Heart left ventricle (tissue), 13 donors: ENCODE results near the gene CLCNKA.

ENCODE experiments used
- POLR2A ChIP-seq, 2 donors: fragments of 450-650 bp; IDR thresholded peaks; one replicate each; pipeline ENCODE4 v1.6.1; 2017; ENCODE audit warnings: antibody characterized with exemption in 2 of 2, mild to moderate bottlenecking in 2 of 2, moderate library complexity in 2 of 2
- TF ChIP-seq, protein P1 (sequence below), 12 donors: fragments of 200-600 bp; sonication (generic) in 4 of 12; IDR thresholded peaks; one replicate each; pipeline versions ENCODE4 v1.5.0 to v1.8.0; 2018 to 2022; ENCODE audit warnings: antibody characterized with exemption in 12 of 12, mild to moderate bottlenecking in 5 of 12
- donor health status: ischemic (EF 13 %, LVEDD 7.1; RV severe dilation, severe dysfunction).
- donor health status: DM: no; HTN: yes; CAD: no.
- donor health status: DM: no; HTN: no; CAD: no.
- donor health status: ischemic (EF 25% LVEDD 6.9; RV normal size, moderate dysfunction).
- donor health status: ischemic (EF 25% LVEDD 5.7; RV mildly dilated, moderate dysfunction).
- donor health status: ischemic (EF 35%, LVEDD 5.7; RV mildly dilated, moderate dysfunction).
- donor health status: nonischemic (EF 11% LVEDD 7.7; RV severe dilation, severe dysfunction).
- donor health status: DM: yes; HTN: yes; CAD: no.
- donor health status: PGD.
- donor health status: ischemic (EF 29% LVEDD 5.4; RV normal size, mild dysfunction).
- donor health status: nonischemic (EF 23%, LVEDD 6.1; RV moderate dilation, normal function).

DNA sequence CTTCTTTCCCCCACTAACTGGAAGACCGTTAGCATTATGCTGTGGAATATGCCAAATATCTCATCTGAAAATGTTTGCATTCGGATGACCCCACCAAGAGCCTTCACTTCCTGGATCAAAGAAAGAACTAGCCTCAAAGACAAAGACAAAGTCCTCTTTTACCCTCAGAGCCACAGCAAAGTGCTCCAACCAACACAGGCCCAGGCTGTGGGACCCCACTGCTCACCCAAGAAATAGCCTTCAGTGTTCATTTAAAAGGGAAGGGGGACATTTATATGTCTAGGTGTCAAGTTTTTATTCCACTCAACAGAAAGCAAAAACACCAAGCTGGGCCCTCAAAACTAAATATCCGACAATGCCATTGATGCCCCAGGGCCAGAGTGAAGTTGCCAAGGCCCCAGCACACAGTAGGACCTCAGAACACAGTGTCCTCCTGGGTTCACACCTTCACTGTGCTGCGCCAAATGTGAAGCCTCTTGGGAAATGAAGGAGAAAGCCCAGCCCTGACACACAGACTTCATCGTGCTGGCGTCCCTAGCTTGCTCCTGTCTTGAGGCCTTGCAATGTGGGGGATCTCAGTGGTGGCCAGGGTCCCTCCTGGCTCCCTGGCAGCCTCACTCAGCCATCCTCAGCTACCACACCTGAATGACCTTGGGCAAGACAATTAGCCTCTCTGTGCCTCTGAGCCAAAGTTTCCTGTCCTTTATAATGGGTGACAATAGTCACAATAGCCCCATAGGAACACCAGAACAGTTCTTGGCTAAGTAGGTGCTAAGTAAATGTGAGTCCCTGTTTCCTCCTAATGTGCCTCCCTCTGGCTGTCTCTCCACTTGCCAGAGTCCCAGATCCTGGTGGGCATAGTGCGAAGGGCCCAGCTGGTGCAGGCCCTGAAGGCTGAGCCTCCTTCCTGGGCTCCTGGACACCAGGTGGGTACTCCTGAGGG is 33.0 kb downstream of the CLCNKA start:
- TF ChIP-seq, protein P1, sequence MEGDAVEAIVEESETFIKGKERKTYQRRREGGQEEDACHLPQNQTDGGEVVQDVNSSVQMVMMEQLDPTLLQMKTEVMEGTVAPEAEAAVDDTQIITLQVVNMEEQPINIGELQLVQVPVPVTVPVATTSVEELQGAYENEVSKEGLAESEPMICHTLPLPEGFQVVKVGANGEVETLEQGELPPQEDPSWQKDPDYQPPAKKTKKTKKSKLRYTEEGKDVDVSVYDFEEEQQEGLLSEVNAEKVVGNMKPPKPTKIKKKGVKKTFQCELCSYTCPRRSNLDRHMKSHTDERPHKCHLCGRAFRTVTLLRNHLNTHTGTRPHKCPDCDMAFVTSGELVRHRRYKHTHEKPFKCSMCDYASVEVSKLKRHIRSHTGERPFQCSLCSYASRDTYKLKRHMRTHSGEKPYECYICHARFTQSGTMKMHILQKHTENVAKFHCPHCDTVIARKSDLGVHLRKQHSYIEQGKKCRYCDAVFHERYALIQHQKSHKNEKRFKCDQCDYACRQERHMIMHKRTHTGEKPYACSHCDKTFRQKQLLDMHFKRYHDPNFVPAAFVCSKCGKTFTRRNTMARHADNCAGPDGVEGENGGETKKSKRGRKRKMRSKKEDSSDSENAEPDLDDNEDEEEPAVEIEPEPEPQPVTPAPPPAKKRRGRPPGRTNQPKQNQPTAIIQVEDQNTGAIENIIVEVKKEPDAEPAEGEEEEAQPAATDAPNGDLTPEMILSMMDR (IDR thresholded peaks at IDR 0.05), result no peak
- no peak for TF ChIP-seq POLR2A (IDR thresholded peaks at IDR 0.05)
